KG1 (cell line): ENCODE results near the gene TBCCD1.
"Not testable (repeated sequence)": the region's sequence is repeated elsewhere in the genome, so short reads cannot be mapped to it uniquely, and the experiment has no call there.

Experiments
- DNase-seq: peaks from one replicate; lab custom pipeline; 2025; lab: John Stamatoyannopoulos, UW

The TBCCD1 gene

DNA sequence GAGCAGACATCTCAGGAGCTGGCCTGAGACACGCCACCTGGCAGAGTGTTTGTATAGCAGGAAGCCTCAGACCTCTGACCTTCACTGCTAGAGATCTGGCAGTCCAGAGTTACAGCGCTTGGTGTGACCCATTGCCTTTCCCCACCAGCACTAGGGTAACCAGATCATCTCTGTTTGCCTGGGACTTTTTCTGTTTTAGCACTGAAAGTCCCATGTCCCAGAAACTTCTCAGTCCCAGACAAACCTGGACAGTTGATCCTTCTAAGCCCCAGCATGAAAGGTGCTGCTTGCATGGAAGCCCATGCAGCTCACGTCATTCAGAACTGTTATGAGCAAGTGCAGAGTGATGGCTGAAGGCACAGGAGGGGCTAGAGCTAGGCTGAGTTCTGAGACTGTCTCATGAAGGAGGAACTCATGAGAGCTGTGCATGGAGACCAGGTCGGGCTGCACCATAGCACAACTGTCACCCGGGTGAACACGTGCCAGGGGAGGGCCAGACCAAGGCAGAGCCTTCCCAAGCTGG, 27.5 kb upstream of the TBCCD1 start:
- DNase-seq = no peak

- no peak for DNase-seq
Observed at GRCh38 chr3:186593862-186594261, 26.7 kb upstream of the TBCCD1 start.

GRCh38 chr3:186592682-186593081, 25.5 kb upstream of the TBCCD1 start:
- DNase-seq = no peak

DNA sequence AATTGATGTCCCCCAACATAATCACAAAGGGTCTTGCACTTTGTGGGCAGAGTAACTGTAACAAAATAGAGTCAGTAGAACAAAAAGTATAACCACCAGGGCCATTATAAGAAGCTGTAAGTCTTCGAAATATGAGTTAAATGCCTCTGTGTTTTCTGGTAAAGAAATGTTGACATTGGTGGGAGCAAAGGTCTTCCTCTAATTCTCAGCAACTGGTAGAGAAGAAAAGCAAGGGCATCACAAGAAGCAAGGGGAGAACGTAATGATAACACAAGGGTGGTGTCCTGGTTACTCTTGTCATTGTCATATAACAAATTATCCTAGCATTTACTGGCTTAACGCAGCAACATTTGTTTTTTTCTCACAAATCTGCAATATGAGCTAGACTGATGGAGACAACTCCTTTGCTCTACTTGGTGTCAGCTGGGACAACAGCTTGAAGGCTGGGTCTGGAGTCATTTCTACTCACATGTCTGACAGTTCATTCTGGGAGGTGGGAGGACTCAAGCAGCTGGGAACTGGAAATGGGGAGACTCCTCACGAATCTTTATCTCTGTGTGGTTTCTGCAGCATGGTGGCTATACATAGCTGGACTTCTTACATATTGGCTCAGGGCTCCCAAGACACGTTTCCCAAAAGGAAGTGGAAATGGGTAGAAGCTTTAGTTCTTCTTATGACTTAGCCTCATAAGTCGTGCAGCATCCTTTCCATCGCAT, 23.6 kb upstream of the TBCCD1 start:
- DNase-seq = no peak

DNA sequence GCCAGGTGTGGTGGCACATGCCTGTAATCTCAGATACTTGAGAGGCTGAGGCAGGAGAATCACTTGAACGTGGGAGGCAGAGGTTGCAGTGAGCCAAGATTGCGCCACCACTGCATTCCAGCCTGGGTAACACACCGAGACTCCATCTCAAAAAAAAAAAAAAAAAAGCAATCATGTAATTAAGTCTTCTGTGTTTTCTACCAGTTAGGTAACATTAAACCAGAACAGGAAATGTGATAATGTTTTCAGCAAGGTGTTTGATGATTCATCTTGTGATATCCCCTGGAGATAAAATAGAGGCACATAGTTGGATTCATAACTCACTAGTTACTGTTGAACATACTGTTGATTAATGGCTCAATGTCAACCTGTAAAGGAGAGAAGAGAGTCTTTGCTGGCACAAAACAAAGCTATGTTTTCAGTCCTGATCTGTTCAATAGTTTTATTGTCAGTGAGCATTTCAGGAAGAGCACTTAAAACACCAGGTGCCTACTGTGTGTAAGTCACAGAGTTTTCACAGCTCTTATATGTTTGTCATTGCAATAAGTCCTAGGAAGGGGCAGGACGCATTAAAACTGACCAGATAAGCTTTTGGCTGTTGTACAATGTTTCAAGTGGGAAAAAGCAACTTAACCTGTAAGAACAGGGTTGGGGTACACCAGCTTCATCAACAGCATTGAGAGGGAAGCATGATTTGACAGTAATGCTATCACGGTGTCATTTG, 22.9 kb upstream of the TBCCD1 start:
- DNase-seq = no peak

DNA sequence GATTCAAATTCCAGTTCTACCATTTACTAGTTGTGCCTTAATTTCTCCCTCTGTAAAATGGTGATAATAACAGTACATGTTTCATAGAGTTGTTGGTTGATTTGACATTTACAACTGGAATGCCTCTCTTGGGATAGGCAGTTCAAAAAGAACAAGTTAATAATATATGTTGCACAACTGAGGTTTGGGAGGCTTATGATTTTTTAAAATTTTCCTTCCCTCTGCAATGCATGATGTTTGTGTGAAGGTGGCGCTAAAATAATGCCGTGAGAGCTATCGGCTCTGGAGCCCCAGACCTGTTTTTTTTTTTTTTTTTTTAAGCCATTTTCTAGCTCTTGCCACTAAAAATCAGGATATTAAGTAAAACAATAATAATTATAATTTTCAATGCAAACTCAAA, 22.0 kb upstream of the TBCCD1 start:
- no peak for DNase-seq

DNA sequence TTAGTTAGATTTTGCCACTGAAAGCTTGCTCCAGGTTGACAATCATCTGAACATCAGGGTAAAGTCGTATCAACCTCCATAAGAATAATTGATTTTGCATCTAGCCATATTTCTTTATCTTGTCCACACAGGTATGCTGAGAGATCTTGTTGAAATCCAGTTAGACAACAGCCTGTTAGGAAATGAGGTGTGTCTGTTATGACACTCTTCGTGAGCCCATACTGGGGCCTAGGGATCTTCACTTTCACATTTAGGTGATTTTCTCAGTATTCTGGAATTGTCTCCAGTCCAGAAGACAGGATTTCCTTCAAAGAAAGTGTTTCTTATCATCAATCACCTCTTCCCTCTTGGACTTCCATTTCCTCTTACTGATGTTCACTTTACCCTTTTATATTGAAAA, 21.5 kb upstream of the TBCCD1 start:
- DNase-seq = no peak

- DNase-seq = no peak
Observed at GRCh38 chr3:186587183-186587582, 20.0 kb upstream of the TBCCD1 start.

DNA sequence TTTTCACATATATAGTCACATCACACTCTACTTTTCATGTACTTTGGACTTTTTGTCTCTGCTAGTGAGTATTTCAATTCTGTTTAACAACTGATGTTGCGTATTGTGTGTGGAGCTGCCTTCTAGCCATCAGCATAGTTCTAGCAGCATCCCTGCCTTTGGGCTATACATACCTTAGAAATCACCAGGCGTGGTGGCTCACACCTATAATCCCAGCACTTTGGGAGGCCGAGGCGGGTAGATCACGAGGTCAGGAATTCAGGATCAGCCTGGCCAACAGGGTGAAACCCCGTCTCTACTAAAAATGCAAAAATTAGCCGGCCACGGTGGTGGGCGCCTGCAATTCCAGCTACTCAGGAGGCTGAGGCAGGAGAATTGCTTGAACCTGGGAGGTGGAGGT, 19.1 kb upstream of the TBCCD1 start:
- not testable (repeated sequence) for DNase-seq

GRCh38 chr3:186583831-186584230, 16.7 kb upstream of the TBCCD1 start:
- DNase-seq = no peak

GRCh38 chr3:186582541-186582940, 15.4 kb upstream of the TBCCD1 start:
- no peak for DNase-seq

DNA sequence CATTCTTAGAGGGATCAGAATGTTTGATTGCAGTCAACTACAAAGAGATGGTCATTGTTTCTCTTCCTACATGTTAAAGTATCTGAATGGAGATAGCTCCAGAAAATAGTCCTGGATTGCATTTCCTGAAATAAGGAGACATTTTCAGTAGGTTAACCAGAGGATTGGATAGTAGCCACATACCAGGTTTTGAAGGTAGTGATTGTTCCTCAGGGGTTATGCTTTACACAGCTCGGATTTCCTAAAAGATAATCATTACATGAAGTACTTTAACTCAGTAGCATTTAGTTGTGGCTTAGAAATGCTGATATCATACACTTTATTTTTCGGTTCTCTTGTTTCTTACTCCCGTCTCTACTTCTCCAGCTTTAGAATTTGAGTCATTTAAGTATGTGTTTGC, 13.6 kb upstream of the TBCCD1 start:
- no peak for DNase-seq

GRCh38 chr3:186577521-186577920, 10.4 kb upstream of the TBCCD1 start:
- no peak for DNase-seq

DNA sequence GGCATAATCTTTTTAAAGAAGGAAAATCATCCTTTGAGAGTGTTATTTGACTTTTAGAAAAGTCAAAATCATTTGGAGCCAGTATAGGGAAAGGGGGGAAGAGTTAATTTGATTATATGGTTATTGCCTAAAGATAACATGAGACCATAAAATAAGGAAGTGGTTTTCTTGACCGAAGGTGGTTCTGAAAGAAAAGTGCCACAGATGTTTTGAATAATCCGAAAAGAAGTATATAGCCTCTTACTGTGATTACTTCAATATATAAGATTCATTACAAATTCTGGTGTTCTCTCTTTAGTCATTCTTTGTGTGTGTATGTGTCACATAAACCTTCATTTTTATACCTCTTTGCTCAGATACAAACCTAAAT, 4.5 kb upstream of the TBCCD1 start:
- DNase-seq = no peak

GRCh38 chr3:186570941-186571643, 4.0 kb upstream of the TBCCD1 start:
- no peak for DNase-seq

- DNase-seq = peak; percentile 96
Observed at GRCh38 chr3:186570096-186570940, 3.2 kb upstream of the TBCCD1 start, which contains the start of gene DNAJB11. TSS of gene DNAJB11 (plus strand) at chr3:186570720. CDS start at chr3:186570898, 178 bp downstream.

DNA sequence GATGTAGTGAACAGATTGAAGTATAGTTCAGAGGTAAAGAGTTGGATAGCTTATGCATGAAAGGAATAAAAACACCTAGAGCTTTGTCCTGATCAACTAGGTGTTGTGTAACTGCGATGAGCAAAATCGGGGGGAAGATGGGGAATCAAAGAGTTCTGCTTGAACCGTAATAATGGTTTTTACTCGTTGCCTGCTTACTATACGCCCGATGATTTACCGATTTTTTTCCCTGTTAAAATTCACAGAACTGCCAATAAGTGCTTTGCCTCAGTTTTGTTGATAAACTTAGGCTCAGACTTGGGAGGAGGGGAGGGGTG, 2.6 kb upstream of the TBCCD1 start:
- DNase-seq = no peak

DNA sequence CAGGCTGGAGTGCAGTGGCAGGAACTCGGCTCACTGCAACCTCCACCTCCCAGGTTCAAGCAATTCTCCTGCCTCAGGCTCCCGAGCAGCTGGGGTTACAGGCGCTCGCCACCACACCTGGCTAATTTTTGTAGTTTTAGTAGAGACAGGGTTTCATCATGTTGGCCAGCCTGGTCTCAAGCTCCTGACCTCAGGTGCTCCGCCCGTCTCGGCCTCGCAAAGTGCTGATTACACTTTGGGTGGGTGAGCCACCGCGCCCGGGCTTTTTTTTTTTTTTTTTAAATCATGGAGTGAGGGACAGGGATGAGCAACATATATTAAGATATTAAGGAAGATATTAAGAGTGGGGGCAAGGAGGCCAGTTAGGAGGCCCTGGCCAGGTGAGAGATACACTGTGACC, 2.2 kb upstream of the TBCCD1 start:
- DNase-seq = not testable (repeated sequence)

DNA sequence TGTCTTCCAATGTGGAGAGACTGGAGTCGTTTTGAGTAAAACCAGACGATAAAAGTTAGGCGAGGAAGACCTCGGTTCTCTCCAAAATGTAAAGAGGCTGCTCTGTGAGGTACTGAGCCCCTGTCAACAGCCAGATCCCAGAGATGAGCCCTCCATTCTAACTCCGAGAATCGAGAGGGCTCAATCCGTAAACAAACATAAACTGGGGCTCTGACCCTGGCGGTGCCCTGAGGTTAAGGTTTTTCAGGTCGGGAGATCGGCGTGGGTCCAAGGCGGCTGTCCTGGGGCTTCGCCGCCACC, 417 bp downstream of the TBCCD1 start:
- no peak for DNase-seq

GRCh38 chr3:186564586-186564985, 2.6 kb downstream of the TBCCD1 start:
- no peak for DNase-seq

- no peak for DNase-seq
Observed at GRCh38 chr3:186552408-186553031, 14.6 kb downstream of the TBCCD1 start.

GRCh38 chr3:186551387-186551786, 15.8 kb downstream of the TBCCD1 start:
- DNase-seq = no peak
